ENCODE data around the gene FGGY.
"Not testable (repeated sequence)": the region's sequence is repeated elsewhere in the genome, so short reads cannot be mapped to it uniquely, and the experiment has no call there.

FGGY gene

DNA sequence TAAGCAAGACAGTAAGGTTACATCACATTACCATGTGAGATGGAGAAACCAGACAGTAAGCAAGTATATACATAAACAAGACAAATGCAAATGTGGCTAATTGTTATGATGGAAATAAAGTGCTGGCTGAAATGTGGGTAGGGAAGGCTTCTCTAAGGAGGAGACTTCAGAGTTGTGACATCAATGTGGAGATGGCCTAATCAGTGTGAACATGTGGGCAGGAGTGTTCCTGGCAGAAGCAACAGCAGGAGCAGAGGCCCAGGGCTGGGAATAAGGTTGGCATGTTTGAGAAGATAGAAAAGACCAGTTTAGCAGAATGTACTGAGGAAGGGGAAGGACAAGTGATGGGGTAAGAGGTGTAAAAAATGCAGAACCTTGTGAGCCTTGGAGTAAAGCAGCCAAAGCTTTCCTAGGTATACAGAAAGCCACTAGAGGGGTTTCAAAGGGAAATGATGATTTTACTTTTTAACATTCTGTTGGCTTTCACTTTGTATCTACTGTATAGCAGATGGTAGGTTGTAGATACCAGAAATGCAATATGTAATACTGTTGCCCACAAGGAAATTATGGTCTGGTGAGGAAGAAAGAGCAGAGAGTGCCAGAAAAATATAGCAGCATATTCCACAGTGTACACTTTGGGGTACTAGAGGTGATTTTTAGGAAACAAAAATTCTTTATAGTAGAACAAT lies 197.4 kb downstream of the FGGY start:
- H3K4me3 ChIP-seq (ENCODE audit: control insufficient read depth, low read depth, low read length), result no peak overlapping the region
- DNase-seq (ENCODE audit: low read depth), result no peak
- TF ChIP-seq, protein P1, sequence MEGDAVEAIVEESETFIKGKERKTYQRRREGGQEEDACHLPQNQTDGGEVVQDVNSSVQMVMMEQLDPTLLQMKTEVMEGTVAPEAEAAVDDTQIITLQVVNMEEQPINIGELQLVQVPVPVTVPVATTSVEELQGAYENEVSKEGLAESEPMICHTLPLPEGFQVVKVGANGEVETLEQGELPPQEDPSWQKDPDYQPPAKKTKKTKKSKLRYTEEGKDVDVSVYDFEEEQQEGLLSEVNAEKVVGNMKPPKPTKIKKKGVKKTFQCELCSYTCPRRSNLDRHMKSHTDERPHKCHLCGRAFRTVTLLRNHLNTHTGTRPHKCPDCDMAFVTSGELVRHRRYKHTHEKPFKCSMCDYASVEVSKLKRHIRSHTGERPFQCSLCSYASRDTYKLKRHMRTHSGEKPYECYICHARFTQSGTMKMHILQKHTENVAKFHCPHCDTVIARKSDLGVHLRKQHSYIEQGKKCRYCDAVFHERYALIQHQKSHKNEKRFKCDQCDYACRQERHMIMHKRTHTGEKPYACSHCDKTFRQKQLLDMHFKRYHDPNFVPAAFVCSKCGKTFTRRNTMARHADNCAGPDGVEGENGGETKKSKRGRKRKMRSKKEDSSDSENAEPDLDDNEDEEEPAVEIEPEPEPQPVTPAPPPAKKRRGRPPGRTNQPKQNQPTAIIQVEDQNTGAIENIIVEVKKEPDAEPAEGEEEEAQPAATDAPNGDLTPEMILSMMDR (IDR thresholded peaks at IDR 0.05; ENCODE audit: control insufficient read depth, insufficient read depth, low read depth, low read length, missing control alignments), result no peak

DNA sequence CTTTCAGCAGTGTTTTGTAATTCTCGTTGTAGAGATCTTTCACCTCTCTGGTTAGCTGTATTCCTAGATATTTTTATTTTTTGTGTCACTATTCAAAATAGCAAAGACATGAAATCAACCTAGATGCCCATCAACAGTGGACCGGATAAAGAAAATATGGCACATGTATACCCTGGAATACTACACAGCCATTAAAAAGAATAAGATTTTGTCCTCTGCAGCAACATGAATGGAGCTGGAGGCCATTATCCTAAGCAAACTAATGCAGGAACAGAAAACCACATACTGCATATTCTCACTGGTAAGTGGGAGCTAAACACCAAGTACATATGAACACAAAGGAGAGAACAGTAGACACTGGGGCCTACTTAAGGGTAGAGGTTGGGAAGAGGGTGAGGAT lies 199.3 kb downstream of the FGGY start:
- not testable (repeated sequence) for H3K4me3 ChIP-seq (ENCODE audit: control insufficient read depth, low read depth, low read length); DNase-seq (ENCODE audit: low read depth)

DNA sequence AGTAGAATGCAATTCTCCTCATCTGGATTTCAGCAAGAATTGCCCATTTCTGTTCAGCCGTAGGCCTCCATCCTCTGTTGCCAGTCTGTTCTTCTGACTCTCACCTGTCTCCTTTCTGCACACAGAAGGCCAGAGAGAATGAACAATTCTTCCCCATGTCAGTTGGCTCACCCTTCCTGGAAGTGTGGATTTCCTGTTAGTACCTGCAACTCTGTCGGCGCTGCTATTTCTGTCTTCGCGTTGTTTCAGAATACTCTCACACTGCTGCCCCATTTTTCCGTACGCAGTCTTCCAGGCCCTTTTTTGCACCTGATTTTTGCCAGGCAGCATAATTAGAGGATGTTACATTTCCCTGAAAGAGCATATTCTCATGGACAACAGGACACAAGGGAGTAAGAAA lies 200.7 kb downstream of the FGGY start:
- TF ChIP-seq, protein P1 (IDR thresholded peaks at IDR 0.05; ENCODE audit: control insufficient read depth, insufficient read depth, low read depth, low read length, missing control alignments), result no peak
- no peak for DNase-seq (ENCODE audit: low read depth)
- no peak overlapping the region for H3K4me3 ChIP-seq (ENCODE audit: control insufficient read depth, low read depth, low read length)

DNA sequence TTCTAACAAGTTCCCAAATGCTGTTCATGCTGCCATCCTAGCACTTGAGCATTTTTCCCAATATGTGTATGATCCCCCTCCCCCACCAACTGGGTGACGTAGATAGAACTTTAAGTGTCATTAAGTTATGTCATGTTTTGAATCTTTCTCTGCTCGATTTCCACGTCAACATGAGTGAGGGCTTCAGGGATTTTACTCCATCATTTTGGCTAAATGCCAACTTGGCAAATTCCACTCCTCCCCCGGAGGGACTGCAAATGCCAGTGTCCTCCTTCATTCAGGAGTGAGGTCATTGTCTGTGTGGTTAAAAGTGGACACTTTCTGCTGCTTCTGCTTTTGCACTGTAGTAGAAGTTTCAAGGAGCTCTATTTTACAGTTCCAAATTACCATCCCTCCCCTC lies 201.7 kb downstream of the FGGY start:
- no peak for DNase-seq (ENCODE audit: low read depth)
- TF ChIP-seq, protein P1 (IDR thresholded peaks at IDR 0.05; ENCODE audit: control insufficient read depth, insufficient read depth, low read depth, low read length, missing control alignments), result no peak

DNA sequence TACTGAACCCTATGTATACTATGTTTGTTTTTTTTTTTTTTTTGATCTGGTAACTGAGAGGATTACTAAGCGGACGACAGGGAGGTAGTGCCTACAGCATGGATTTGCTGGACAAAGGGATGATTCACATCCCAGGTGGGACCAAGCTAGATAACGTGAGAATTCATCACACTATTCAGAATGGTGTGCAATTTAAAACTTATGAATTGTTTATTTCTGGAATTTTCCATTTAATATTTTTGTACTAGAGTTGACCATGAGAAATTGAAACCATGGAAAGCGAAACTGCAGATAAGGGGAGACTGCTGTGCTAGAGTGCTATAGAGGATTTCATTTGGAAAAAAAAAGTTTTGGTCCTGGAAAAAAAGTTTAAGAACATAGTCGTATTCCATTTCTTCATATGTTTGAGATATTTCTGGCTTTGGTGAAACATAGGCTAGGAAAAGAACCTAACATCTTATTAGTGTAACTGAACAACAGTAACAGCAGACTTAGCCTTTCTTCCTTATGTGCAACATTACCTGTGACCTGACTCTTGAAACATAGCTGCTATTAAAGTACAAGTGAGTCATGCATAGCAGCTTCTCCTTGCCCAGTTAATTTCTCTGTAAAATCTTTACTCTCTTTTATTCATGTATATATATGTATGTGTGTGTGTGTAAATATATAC lies 202.5 kb downstream of the FGGY start:
- H3K4me3 ChIP-seq (ENCODE audit: control insufficient read depth, low read depth, low read length), result no peak overlapping the region
- TF ChIP-seq, protein P1 (IDR thresholded peaks at IDR 0.05; ENCODE audit: control insufficient read depth, insufficient read depth, low read depth, low read length, missing control alignments), result no peak
- DNase-seq (ENCODE audit: low read depth), result no peak

More for the DNA sequence above, 201.7 kb downstream of the FGGY start:
- no peak overlapping the region for H3K4me3 ChIP-seq (ENCODE audit: control insufficient read depth, low read depth, low read length)

DNA sequence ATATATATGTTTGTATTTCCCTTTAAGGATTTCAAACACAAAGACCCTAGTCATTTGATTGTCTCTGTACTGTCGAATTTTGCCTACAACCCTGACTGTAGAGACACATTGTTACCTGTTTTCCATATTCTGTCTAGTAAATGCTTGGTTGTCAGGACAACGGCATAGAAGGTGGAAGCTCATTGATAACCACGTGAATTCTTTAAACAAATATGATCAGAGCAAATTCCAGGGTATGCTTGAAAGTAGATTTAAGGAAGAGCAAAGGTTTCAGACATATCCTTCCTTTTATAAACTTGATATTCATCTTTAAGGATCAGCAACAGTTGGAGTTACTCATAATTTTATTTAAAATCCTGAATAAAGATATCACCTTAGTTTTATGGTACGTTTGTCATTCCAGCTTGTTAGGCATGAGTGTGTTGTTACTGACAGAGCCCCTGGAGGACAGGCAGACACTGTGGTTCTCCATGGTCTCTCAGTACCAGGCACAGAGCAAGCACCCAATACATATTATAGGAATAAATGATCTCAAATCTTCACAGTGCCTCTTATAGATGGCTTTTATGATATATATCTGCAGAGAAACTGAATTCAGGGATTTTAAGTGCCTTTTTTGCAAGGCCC lies 203.2 kb downstream of the FGGY start:
- no peak for DNase-seq (ENCODE audit: low read depth)

More for the DNA sequence above, 203.2 kb downstream of the FGGY start:
- H3K4me3 ChIP-seq (ENCODE audit: control insufficient read depth, low read depth, low read length), result no peak overlapping the region
- TF ChIP-seq, protein P1 (IDR thresholded peaks at IDR 0.05; ENCODE audit: control insufficient read depth, insufficient read depth, low read depth, low read length, missing control alignments), result no peak
